OCI-LY7 (cell line): ENCODE results near the gene KDM4F. TPM values are rescaled to one million over a fixed set of nuclear protein-coding genes. Genes with fewer than 3 reads are reported as not detected.

Experiments
- BruUV-seq: library from RNA; stranded (reverse); fragments of 400-500 nt; replicated peaks from 2 replicates; lab custom pipeline; 2021; lab: Mats Ljungman, UMichigan
- CTCF ChIA-PET: fragments of 300-600 bp; sonication (Branson Sonifier 250); formaldehyde crosslinking; loops from one replicate; lab custom pipeline; 2022; ENCODE audit warnings: antibody characterized with exemption; ENCODE audit not compliant: unreplicated experiment; lab: Charles Lee
- POLR2A ChIA-PET: fragments of 300-600 bp; sonication (Branson Sonifier 250); formaldehyde crosslinking; loops from one replicate; lab custom pipeline; 2022; ENCODE audit warnings: antibody characterized with exemption; lab: Charles Lee
- DNase-seq: peaks from one replicate; pipeline ENCODE4 v3.0.0-alpha.2; 2015; ENCODE audit warnings: low spot score
- H2AFZ ChIP-seq: fragments of 200-600 bp; sonication (generic), shearing (Covaris generic); 2 replicates; pipeline ENCODE4 v1.6.1; 2014; ENCODE audit warnings: mild to moderate bottlenecking, antibody characterized with exemption, low read length, moderate library complexity
- H3K27ac ChIP-seq: fragments of 200-600 bp; sonication (generic); 2 replicates; pipeline ENCODE4 v1.5.1; 2014; ENCODE audit warnings: mixed run types, low read depth, mild to moderate bottlenecking, moderate library complexity, low read length, inconsistent platforms; ENCODE audit not compliant: poor library complexity, severe bottlenecking
- H3K36me3 ChIP-seq: fragments of 200-600 bp; sonication (generic); 2 replicates; pipeline ENCODE4 v1.6.1; 2014; ENCODE audit warnings: mild to moderate bottlenecking, antibody characterized with exemption, low read length, moderate library complexity, mixed read lengths; ENCODE audit not compliant: insufficient read depth
- H3K4me1 ChIP-seq: fragments of 200-600 bp; sonication (generic); 2 replicates; pipeline ENCODE4 v1.5.1; 2014; ENCODE audit warnings: mild to moderate bottlenecking, low read length; ENCODE audit not compliant: insufficient read depth, poor library complexity, severe bottlenecking
- H3K4me2 ChIP-seq: fragments of 200-600 bp; sonication (generic); 2 replicates; pipeline ENCODE4 v1.6.1; 2014; ENCODE audit warnings: mild to moderate bottlenecking, low read length
- H3K4me3 ChIP-seq: fragments of 200-600 bp; sonication (generic); 2 replicates; pipeline ENCODE4 v1.5.1; 2014; ENCODE audit warnings: mild to moderate bottlenecking, low read depth, low read length; ENCODE audit not compliant: poor library complexity, severe bottlenecking
- H3K79me2 ChIP-seq: fragments of 200-600 bp; sonication (generic); 2 replicates; pipeline ENCODE4 v1.6.1; 2016; ENCODE audit warnings: low read depth, mild to moderate bottlenecking, low read length, moderate library complexity, mixed read lengths; ENCODE audit not compliant: insufficient read depth
- H3K9me2 ChIP-seq: fragments of 200-600 bp; sonication (generic); 2 replicates; pipeline ENCODE4 v1.6.1; 2016; ENCODE audit warnings: mild to moderate bottlenecking, low read length, mixed read lengths; ENCODE audit not compliant: insufficient read depth
- H3K9me3 ChIP-seq: fragments of 200-600 bp; sonication (generic); 2 replicates; pipeline ENCODE4 v1.6.1; 2014; ENCODE audit warnings: mild to moderate bottlenecking, mixed run types, low read length, mixed read lengths
- H4K20me1 ChIP-seq: fragments of 200-600 bp; sonication (generic); 2 replicates; pipeline ENCODE4 v1.6.1; 2014; ENCODE audit warnings: mild to moderate bottlenecking, antibody characterized with exemption, low read length, moderate library complexity, mixed read lengths; ENCODE audit not compliant: insufficient read depth
- EZH2phosphoT487 ChIP-seq: fragments of 200-600 bp; sonication (generic); IDR thresholded peaks from 2 replicates; pipeline ENCODE4 v1.6.1; 2018; ENCODE audit warnings: low read depth, borderline replicate concordance, mild to moderate bottlenecking, mixed run types, antibody characterized with exemption, low read length, moderate library complexity, mixed read lengths
- intact Hi-C: fragments of 100-400 bp; cut with micrococcal nuclease; formaldehyde crosslinking; loops from one replicate; pipeline ENCODE4 v1.10.0; 2022; ENCODE audit not compliant: unreplicated experiment
- total RNA-seq, 2 experiments: library from RNA; depleted of rRNA in 1 of 2; stranded (reverse); fragments of >200 nt in 1 of 2; shearing (Covaris generic) in 1 of 2; gene quantifications; 2 replicates each; pipeline ENCODE4 v1.2.3, GENCODE V29; 2014 to 2022
- TF ChIP-seq, protein P1 (sequence below): fragments of 200-600 bp; sonication (generic); conservative IDR thresholded peaks from 2 replicates; pipeline ENCODE4 v1.5.1; 2014; ENCODE audit warnings: mild to moderate bottlenecking, antibody characterized with exemption, low read length, moderate library complexity, mixed read lengths

KDM4F gene
- total RNA-seq, 2 experiments from 2014 or later = not detected

GRCh38 chr11:95093548-95093947, 44.3 kb downstream of the KDM4F start:
- peak; percentile 75 for DNase-seq
- ChIA-PET POLR2A (interaction anchor here (0.6 to 1.9 kb wide), 14 partner anchors 9 to 621 kb away, joined by 3 to 19 read pairs (median 4); partner anchors contain the start of gene SRSF8), CTCF (interaction anchor here (0.5 to 2.3 kb wide), 5 partner anchors 14 to 1645 kb away, joined by 3 to 18 read pairs (median 3); partner anchors contain the start of gene SRSF8)
- Histone ChIP-seq H2AFZ (peak overlapping the region; percentile 49), H3K9me3 (no peaks in the 10 kb centered on the region), H3K9me2 (no peaks in the 10 kb centered on the region), H3K79me2 (peaks cover 39% of the 10 kb centered on the region), H3K36me3 (0 out of 2 replicates have a peak, but pooled peaks cover 3% of the 10 kb centered on the region), H3K4me1 (peaks cover 91% of the 10 kb centered on the region), H3K27ac (peak overlapping the region; percentile 88), H3K4me2 (peak overlapping the region; percentile 89), H3K4me3 (peak overlapping the region; percentile 82), H4K20me1 (no peaks in the 10 kb centered on the region; the same call in 1 of the 2 replicates)
- BruUV-seq = no TSS peak
- intact Hi-C loops = loop anchor here (2.0 to 10.0 kb wide), 5 partner anchors 45 to 1121 kb away; partner anchors contain the start of gene SESN3
- TF ChIP-seq, protein P1, sequence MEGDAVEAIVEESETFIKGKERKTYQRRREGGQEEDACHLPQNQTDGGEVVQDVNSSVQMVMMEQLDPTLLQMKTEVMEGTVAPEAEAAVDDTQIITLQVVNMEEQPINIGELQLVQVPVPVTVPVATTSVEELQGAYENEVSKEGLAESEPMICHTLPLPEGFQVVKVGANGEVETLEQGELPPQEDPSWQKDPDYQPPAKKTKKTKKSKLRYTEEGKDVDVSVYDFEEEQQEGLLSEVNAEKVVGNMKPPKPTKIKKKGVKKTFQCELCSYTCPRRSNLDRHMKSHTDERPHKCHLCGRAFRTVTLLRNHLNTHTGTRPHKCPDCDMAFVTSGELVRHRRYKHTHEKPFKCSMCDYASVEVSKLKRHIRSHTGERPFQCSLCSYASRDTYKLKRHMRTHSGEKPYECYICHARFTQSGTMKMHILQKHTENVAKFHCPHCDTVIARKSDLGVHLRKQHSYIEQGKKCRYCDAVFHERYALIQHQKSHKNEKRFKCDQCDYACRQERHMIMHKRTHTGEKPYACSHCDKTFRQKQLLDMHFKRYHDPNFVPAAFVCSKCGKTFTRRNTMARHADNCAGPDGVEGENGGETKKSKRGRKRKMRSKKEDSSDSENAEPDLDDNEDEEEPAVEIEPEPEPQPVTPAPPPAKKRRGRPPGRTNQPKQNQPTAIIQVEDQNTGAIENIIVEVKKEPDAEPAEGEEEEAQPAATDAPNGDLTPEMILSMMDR = no peak
- TF ChIP-seq EZH2phosphoT487 = no peak

DNA sequence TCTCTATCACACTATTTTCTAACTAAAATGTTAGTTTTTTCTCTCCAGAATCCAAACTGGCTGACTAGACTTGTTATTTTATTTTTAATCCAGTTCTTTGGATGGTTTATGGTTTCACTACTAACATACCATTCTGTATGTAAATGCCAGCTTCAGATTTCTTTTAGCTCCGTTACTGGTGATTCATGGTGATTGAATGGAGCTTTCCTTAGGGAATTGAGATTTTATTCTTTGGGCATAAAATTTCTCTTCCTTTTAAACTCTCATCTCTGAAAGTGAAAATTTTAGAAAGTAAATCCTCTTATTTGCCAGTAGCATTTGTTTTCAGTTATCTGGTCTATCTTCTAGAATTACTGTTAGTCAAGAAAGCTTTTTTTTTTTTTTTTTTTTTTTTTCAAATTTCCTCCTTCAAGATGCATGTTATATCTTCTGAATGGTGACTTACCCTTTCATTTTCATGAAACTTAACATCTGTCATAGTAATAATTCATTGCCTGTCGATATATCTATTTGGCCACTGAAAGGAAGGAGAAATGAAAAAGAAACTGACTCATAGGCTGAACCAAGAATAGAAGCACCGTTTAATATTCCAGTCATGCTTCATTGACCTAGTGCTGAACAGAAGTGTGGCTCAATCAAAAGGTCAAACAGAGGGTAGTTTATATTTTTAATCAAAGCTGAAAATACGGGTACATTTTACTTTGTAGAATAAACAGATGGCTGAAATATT, 46.8 kb downstream of the KDM4F start:
- peak; percentile 75 for DNase-seq
- H3K4me1 ChIP-seq = peaks cover 80% of the 10 kb centered on the region
- no peaks in the 10 kb centered on the region for H4K20me1 ChIP-seq
- H3K4me3 ChIP-seq = peak overlapping the region; percentile 58
- TF ChIP-seq EZH2phosphoT487 = no peak
- TF ChIP-seq, protein P1 = no peak
- H3K9me3 ChIP-seq = no peaks in the 10 kb centered on the region
- H3K27ac ChIP-seq = peak overlapping the region; percentile 88
- peaks cover 31% of the 10 kb centered on the region for H3K79me2 ChIP-seq
- CTCF ChIA-PET = interaction anchor here (0.8 kb wide), 1 partner anchor 132 kb away, joined by 4 read pairs; no protein-coding TSS in a partner anchor
- intact Hi-C loops = loop anchor here (10.0 kb wide), 1 partner anchor 1119 kb away; no protein-coding TSS in a partner anchor
- 0 out of 2 replicates have a peak, but pooled peaks cover 3% of the 10 kb centered on the region for H3K36me3 ChIP-seq
- peak overlapping the region; percentile 92 for H3K4me2 ChIP-seq
- POLR2A ChIA-PET = interaction anchor here (0.5 to 3.1 kb wide), 10 partner anchors 8 to 120 kb away, joined by 3 to 25 read pairs (median 4); partner anchors contain the start of gene SRSF8
- no peaks in the 10 kb centered on the region for H3K9me2 ChIP-seq
- no TSS peak for BruUV-seq
- H2AFZ ChIP-seq = no peak overlapping the region; the same call in 1 of the 2 replicates
